Measurements from ENCODE around the gene PROM2.

PROM2 gene

DNA sequence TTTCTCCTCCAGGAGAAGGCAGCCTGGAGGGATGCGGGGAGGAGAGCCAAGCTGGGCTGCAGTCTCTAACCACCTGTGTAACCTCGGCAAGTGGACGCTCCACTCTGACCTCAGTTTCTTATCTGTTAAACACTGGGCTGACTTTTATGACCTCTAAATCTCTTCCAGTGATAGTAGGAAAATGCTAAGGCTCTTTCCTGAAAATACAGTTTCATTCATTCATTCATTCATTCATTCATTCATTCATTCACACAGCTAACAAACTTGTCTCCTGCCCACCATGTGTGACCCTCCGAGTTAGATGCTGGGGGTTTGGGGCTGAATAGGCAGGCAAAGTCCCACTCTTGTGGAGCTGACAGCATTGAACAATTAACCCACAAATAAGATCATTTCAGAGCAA, 9.3 kb downstream of the PROM2 start:
- DNase-seq (ENCODE audit: low spot score) = no peak

DNA sequence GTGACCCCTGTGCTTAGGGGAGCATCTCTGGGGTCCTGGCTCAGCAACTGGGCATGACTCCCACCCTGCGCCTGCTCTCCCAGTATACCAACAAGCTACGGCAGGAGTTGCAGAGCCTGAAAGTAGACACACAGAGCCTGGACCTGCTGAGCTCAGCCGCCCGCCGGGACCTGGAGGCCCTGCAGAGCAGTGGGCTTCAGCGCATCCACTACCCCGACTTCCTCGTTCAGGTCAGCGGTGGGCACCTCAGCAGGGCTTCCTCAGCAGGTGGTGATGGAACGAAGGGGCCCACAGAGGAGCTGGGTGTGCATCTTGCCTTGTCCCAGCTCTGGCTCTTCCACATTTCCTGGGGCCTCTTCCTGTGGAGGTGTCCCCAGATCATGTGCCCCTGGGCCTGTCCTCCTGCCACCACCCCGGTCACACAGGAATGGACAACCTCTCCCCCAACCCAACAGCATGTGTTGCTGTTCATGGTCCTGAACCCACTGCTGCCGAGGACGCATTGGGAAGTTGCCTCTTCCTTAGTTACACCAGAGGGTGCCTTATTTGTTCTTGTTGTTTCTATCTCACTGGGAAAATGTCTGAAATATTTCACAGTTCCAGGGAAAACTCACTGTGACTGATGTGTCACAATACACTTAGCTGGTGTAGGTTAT, 10.8 kb downstream of the PROM2 start:
- no peak for DNase-seq (ENCODE audit: low spot score)

DNA sequence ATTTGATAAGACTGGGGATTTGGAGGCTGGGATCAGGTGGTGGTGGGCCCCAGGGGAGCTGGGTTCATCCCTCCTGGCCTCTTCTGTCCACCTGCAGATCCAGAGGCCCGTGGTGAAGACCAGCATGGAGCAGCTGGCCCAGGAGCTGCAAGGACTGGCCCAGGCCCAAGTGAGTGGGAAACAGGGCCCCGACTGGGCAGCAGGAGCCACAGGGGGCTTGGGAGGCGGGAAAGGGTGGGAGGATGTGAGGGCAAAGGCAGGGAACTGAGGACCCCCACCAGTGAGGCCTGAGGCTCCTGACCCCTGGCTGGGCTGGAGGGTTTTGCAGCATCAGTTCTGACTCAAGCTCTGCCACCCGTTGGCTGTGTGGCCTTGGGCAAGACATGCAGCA, 11.3 kb downstream of the PROM2 start:
- DNase-seq (ENCODE audit: low spot score) = no peak

DNA sequence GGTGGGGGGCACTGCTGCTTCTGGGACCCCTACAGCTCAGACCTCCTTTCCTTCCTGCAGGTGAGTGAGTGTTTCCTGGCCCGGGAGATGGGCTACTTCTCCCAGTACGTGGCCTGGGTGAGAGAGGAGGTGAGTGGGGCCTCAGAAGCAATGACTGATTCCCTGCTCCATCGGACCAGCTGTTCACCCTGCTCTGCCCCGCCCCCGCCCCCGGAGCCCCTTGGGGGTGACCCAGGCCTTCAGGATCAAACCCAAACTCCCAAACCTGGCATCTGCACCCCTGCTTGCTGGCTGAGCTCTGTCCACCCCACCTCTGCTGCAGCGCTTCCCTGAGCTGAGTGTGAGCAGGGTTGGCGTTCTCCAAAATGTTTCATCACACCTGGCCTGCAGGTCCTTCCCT, 13.1 kb downstream of the PROM2 start:
- no peak for DNase-seq (ENCODE audit: low spot score)

DNA sequence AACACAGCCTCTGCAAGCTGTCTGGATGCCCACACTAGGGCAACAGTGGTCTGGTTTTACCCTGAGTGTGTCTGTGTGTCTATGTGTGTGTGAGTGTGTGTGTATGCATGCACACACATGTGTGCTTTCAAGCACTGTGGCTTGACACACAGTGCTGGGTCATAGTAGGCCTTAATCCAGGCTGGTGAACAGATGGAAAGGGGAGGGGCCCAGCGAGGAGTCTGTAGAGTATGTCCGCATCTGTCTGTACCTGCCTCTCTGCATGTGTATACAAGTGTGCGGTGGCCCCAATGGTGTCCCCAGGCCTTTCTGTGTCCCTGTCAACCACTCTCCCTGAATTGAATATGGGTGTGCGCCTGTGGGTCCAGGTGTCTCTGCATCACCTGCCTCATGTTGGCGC, 13.6 kb downstream of the PROM2 start:
- no peak for DNase-seq (ENCODE audit: low spot score)

DNA sequence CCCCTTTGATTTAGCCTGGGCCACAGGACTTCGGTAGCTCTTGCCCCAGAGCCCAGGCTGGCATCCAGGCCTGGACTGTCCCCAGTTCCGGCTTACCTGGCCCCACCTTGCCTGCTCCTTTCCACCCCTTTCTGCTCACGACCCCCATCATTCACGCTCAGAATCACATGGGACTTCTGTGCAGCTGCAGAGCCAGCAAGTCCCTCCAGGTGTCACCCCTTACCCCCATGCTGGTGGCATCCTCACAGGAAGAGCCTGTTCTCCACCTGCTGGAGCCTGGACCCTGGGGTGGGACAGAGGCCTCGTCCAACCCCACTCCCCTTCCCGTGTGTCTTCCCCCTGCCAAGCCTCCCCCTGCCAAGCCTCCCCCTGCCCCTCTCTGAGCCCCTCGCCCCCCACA, 15.0 kb downstream of the PROM2 start:
- no peak for DNase-seq (ENCODE audit: low spot score)

DNA sequence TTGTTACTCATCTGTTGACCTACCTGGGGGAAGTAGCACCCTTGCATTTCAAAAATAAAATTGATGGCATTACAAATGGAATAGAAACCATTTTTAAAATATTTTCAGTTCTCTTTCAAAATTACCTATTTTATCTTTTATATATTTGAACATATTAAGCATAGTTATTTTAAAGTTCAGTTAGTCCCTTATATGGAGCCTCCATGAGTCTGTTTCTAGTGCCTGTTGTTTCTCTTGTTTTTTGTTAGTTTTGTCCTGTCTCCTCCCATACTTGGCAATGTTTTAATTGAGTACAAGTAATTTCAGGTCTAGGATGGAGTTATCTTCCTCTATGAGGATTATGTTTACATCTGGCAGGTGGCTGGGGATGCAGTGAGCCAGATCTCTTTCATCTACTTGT, 17.0 kb downstream of the PROM2 start:
- no peak for DNase-seq (ENCODE audit: low spot score)

DNA sequence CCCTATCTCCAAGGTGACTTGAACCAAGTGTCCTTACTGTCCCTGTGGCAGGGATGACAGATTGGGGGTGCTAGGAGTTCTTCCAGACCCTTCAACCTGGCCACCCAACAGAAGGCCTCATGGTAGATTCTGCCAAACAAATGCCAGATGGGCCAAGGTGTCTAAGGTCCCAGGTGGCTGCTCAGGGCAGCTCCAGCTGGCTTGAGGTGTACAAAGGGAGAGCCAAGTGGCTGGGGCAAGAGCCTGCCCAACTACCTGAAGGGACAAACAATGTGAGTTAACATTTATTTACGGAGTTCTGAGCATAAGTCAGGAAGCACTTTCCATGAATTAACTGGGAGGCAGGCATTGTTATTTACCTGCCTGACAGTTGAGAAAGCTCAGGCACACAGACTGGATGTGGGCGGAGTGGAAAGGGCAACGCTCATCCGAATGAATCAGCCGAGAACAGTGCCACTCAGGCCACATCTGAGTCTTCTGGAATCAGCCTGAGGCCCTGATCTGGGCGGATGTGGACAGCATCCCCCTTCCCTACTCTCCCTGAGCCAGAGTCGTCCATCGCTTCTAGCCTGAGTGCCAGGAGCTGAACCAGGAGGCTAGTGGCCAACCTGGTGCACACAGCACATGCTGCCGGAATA, 18.5 kb downstream of the PROM2 start:
- DNase-seq (ENCODE audit: low spot score) = no peak

DNA sequence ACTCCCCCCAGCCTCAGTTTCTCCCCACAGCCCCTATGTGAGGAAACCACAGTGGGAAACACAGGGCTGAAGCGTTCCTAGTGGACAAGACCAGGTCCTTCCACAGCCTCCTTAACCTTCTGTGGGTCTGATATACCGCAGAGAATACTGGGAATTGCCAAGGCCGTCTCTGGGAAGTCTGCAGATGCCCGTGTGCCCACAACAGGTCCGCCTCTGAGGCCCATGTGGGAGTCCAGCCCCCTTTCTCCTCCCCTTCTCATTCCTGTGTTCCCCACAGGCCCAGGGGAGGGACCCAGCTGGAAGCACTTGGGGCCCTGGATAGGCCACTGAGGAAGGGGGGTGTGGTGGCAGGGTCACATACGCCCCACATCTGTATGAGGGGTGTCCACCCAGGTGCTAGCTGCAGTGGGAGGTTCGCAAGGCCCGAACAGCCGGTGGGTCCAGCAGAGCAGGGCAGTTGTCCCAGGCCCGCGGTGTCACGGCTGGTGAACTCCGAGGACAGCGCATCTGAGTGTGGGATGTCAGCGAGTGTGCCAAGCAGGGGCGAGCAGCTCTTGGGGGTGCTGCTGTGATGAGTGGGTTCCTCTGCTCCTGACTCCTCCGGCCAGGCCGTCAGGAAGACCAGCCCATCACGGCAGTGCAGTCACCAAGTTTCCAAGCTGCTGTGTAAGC, 20.5 kb downstream of the PROM2 start:
- DNase-seq (ENCODE audit: low spot score) = no peak

DNA sequence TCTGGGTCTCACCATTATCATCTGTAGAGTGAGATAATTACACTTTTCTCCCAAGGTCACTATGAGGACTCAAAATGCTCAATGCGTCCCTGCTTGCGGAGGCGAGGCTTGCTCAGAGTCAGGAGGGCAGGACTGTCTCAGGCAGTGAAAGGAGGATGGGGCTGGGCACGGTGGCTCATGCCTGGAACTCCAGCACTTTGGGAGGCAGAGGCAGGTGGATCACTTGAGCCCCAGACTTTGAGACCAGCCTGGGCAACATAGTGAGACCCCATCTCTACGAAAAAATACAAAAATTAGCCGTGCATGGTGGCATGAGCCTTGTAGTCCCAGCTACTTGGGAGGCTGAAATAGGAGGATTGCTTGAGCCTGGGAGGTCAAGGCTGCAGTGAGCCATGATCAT, 21.1 kb downstream of the PROM2 start:
- no peak for DNase-seq (ENCODE audit: low spot score)

DNA sequence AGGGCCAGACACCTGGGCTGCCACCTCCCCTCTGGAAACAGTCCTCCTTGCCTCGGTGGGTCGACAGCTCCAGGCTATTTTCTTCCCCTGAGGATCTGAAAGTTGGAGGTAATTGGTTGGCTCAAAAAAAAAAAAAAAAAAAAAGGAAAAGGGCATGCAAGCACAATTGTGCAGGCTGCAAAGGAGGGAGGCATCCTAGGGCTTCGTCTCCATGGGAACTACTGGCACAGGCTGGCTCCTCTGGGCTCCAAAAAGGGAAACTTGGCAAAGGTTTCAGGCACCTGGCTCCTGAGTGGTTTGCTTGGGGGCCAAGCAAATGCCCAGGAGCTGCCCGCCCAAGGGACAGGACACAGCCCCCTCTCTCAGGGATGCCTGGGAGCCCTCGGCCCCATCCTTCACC, 21.8 kb downstream of the PROM2 start:
- no peak for DNase-seq (ENCODE audit: low spot score)

DNA sequence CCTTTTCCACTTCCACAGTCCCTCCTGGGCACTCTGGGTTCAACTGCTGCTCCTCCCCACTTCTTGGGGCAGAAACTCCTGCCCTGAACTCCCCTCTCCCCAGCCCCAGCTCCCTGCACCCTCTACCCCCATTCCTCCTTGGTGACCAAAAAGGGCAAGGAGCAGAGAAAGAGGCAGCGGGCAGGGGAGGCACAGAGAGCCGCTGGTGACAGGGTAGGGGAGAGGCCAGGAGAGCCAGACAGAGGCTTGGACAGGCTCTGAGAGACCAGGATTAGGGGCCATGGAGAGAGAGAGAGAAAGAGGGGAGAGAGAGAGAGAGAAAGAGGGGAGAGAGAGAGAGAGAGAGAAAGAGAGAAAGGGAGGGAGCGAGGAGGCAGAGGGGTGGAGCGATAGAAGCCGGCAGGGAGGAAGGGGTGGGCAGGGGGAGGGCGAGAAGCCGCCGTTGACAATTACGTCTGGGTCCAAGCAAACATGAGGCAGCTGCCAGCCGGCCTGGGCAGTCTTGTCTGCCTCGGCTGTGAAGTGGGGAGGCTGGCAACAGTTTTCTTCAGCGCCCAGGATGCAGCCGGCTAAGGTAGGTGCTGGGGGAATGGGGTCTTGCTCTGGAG, 22.7 kb downstream of the PROM2 start, which contains the start of gene KCNIP3:
TSS of gene KCNIP3 (plus strand) at position 468 of the 608 bp plus-strand sequence. CDS start at position 560, 92 bp downstream.
- peak; percentile 12 for DNase-seq (ENCODE audit: low spot score)

DNA sequence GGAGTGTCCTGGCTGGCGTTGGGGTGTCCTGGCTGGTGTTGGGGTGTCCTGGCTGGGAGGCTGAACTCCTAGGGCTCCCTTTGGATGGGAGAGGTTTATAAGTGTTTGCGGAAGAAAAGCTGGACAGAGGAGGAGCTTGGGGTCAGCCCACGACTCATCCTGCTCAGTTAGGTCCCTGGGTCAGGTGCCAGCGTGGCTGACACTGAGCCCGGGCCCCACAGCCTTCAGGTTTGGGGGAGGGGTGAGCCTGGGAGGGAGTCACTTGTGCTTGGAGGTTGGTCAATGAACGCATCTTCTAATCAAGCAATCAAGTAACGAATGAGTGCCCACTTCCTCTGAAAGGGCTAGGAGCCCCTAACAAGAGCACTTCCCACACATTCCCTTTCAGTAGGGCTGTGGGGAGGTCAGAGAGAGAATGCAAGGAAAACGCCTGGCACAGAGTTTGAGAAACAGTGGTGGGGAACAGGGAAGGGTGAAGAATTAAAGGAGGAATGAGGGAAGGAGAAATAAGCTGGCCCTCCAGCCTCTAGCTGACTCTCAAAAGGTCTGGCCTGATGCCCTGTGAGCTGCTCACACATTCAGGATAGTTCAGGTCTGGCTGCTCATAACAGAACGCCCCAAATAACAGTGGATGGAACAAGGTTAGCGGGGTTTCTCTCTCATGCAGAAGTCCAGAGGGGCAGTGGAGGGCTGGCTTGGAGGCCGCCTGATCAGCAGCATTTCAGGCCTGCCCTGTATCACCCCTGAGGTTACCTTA, 23.6 kb downstream of the PROM2 start:
- DNase-seq (ENCODE audit: low spot score) = no peak

DNA sequence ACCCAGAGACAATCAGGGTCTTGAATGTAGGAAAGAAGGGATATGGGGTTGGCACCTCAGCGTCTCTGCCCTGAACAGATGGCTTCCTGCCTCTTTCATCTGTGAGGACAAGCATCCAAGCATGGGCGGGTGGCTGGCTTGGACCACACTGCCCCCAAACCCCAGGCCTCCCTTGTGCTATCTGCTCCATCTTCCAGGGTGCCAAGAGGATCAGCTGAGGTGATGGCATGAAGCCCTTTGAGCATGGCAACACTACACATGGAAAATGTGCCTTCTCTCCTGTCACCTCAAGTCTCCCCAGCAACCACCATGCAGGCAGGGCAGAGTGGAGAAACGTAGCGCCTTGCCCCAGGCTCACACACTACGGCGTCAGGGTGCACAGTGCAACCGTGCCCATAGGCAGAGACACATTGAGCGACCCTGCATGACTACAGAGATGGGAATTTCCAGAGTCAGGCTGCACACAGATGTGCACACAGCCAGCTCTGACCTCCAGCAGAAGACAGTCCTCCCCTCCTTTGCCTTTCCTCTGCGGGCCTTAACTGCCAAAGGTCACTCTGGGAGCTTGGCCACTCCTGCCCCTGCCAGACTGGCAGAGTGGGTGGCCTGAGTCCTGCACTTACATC, 24.4 kb downstream of the PROM2 start:
- no peak for DNase-seq (ENCODE audit: low spot score)

DNA sequence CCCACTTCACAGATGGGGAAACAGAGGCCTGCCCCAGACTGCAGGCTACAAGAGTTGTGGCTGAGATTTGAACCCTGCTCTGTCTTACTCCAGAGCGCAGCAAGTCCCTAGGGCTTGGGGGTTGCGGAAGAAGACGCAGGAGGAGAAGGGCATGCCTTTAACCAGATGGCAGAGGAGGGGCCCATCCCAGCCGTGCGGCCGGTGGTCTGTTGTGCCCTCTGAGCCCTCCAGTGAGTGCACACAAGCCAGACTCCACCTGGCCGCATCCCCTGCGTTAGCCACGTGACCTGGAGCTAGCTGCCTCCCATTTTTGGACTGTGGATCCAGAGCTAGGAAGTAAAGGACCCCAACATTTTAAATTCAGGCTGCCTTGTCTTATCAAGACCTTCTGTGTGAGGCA, 25.7 kb downstream of the PROM2 start:
- no peak for DNase-seq (ENCODE audit: low spot score)

DNA sequence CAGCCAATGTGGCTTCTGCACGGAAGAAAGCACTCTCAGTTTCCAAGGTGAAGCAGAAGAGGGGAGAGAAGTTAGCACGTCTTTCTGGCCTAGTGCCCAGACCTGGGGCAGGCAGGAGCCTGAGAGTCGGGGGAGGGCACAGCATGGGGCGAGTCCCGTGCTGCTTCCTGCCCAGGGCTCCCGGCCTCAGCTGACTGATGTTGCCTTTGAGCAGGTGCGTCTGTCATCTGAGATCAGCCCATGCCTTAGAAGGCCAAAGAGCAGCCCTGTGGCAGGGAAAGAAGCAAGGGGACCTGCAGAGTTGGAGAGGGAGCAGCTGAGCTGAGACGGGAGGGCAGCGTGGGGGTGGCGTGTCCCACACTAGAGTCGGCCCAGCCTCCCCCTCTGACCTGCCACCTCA, 26.2 kb downstream of the PROM2 start:
- no peak for DNase-seq (ENCODE audit: low spot score)

DNA sequence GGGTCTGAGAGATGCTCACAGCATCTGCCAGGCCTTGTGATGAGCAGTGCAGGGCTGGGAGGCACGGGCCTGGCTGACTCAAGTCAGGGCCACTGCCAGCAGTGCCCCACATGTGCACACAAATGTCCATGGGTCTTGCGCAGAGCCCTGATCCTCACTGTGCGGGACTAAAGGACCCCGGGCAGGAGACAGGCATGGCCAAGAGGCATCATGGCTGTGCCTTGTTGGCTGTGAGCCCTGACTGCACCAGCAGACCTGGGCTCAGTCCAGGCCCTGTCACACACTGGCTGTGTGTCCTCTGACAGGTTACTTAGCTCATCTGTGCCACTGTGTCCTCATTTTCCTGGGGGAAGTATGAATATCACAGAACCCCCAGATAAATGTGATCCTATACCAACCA, 26.9 kb downstream of the PROM2 start:
- DNase-seq (ENCODE audit: low spot score) = no peak

DNA sequence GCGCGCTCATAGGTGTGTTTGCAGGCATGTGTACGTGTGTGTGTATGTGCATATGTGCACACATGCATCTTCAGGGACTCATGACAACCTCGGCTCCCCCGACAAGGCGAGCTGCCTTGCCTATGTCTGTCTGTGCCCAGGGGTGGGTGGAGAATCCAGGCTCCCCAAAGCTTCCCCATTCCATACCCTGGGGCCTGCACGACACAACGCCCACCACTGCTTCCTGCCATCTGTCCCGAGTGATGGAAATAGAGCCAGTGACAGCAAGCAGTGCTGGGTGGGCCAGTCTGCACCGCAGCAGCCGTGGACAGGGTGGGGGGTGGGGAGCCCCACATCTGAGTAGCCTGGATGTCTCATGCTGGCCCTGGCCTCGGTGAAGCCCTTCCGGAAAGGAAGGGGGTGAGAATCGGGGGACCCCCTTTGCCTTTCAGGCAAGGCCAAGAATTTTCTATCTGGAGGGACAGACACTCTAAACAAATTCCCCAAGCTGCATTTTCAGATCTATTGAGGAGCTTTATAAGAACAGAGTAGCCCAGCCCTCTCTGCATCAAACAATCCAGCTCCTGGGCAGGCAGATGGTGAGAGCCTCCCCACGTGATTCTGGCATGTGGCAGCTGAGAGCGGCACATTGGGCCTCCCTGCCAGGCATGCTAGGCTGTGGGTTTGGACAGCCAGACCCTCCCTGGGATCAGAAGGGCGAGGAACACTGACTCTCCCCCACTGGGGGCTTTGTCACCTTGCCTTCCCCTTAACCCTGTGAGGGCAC, 27.8 kb downstream of the PROM2 start:
- DNase-seq (ENCODE audit: low spot score) = no peak

DNA sequence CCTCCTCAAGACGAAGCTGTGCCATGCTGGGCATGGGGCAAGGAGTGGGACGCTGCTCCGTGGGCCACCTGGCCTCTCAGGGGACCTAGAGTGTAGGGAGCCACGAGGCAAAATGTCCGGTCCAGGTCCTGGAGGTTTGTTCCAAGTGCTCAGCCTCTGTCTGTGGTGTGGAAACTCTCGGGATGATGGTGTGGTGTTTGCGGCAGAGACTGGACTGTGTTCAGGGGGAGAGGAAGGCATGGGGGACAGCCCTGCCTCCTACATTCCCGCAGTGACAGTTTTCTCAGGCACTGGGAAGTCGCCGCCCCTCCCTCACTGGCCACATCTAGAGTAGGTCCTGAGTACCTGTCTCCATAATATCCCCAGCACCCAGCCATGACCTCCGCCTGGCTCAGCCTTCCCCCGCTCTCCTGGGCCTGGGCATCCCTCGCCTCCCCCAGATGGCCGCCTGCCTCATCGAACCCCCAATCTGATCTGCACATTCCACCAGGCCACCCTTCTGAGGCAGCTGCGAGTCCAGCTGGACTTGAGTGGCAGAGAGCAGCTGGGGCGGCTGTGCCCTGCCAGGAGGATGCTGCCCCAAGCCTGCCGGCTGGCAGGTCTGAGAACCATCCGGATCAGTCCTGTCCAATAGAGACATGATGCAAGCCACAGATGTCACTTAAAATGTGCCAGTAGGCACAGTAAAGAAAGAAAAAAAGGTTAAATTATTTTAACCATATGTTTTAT, 29.1 kb downstream of the PROM2 start:
- no peak for DNase-seq (ENCODE audit: low spot score)

All from SK-N-DZ (cell line).